ENCODE data around the gene PML.
A peak's percentile ranks its signal among the peaks of the same experiment; 100 is the strongest.
"Not testable (repeated sequence)": the region's sequence is repeated elsewhere in the genome, so short reads cannot be mapped to it uniquely, and the experiment has no call there.

PML gene

DNA sequence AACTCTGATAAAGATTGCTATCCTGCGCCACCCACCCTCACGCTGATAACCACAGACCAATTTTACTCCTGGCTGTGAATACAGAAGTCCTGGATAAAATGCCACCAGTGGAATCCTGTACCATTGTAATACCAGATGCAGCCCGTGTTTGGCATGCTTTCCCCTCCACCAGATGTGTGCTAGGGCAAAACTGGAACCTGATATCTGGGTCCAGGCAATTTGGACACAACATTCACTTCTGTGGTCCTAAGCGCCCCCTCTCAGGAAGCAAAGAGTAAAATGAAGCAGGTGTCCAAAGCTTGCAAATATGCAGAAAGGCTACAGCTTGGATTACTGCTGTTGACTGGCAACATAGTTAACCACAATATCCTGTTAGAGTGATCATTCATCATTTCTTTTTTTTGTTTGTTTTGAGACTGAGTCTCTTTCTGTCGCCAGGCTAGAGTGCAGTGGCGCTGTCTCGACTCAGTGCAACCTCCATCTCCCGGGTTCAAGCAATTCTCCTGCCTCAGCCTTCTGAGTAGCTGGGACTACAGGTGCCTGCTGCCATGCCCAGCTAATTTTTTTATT lies 35.4 kb upstream of the PML start:
- DNase-seq = no peak

DNA sequence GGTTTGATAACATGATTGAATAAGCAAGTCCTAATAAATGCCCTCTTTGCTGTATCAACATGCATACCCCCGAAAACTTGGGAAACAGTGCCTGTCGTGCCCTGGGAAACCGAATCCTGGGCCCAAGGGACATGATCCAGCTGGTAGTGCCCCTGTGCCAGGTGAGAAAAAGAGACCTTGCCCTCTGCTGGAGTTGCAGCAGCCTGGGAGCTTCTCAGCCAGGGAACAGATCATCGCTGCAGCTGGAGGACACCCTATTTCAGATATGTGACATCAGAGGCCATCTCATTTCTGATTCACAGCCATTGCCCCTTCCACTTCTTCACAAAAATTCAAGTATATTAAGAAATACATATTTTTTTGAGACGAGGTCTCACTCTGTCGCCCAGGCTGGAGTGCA lies 34.7 kb upstream of the PML start:
- no peak for DNase-seq

DNA sequence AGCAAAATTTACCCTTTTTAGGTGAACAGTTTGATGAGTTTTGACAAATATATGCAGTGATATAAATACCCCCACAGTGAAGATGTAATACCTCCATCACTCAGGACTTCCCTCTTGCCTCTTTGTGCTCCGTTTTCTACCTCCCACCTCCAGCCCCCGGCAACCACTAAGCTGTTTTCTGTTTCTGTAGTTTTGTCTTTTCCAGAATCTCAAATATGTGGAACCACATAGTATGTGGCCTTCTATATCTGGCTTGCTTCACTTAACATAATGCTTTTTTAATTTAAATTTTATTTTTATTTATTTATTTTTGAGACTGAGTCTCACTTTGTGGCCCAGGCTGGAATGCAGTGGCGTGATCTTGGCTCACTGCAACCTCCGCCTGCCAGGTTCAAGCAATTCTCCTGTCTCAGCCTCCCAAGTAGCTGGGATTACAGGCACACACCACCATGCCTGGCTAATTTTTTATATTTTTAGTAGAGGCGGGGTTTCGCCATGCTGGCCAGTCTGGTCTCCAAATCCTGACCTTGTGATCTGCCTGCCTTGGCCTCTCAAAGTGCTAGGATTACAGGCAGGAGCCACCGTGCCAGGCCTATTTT lies 33.9 kb upstream of the PML start:
- not testable (repeated sequence) for DNase-seq

GRCh38 chr15:73962433-73962832 lies 32.1 kb upstream of the PML start:
- DNase-seq = no peak

DNA sequence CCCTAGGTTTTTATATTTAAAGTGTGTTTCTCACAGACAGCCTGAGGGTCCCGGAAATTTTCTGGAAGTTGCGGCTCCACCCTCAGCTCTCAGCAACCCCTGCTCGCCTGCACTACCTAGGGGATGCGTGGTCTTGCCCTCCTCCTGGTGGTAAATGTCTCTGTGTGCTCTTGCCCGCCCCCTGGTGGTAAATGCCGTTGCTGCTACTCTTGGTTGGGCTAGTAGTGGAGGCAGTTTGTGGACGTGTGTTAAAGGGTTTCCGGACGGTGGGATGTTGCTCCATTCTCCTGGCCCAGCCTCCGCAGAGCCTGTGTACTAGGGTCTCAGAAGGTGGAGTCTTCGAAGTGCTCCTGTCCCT lies 29.8 kb upstream of the PML start:
- DNase-seq = peak; percentile 66

DNA sequence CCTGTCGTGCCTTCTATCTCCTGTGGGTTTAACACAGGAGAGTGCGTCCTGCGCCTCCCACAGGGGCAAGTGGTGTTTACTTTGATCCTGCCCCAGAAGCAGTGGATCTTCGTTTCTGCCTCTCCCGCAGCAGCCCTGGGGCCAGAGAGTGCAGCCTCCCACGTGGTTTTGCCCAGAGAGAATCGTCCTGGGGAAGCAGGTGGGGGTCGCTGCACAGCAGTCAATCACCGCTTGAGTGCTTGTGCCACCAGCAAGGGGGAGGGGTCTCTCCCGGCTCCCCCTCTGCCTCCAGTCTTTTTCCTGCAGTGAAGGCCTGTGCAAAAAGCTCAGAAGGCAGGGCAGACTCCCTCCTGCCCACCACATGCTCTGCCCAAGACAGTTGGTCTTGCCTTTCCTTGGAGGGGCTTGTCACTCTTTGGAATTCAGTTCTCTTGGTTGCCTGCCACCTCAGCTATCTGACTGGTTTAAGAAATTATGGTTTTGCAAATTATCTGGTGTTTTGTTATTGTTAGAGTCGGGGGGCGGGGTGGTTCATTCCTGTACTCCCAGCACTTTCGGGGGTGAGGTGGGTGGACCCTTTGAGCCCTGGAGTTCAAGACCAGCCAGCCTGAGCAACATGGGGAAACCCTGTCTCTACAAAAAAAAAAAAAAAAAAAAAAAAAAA lies 29.3 kb upstream of the PML start:
- no peak for DNase-seq

DNA sequence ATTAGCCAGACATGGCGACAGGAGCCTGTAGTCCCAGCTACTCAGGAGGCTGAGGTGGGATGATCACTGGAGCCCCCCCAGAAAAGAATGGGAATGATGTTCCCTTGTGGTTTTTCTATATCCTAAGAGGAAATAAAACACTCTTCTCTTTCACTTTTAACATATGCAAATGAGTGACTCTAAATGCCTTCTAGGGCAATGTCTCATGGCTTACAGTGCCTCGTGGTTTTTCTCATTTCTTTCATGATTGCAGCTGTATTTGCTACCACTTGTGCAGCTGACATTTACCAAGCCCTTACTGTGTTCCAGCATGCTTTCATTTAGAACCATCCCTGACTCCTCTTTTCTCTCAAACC lies 28.8 kb upstream of the PML start:
- DNase-seq = no peak

DNA sequence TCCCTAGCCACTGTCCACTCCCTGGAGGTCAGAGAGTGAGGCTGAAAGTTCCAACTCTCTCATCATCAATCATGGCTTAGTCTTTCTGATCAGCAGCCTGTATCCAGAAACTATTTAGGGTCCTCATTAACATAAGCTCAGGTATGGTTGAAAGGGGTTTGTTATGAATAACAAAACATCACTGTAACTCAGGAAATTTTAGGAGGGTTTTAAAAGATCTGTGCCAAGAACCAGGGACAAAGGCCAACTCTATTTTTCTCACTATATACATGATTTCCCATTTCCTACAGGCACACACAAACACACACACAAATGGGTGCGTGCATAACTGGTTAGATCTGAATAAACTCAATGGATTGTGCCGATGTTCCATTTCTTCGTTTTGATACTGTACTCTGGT lies 26.1 kb upstream of the PML start:
- DNase-seq = no peak

GRCh38 chr15:73969151-73969759 lies 25.3 kb upstream of the PML start:
- no peak for DNase-seq

DNA sequence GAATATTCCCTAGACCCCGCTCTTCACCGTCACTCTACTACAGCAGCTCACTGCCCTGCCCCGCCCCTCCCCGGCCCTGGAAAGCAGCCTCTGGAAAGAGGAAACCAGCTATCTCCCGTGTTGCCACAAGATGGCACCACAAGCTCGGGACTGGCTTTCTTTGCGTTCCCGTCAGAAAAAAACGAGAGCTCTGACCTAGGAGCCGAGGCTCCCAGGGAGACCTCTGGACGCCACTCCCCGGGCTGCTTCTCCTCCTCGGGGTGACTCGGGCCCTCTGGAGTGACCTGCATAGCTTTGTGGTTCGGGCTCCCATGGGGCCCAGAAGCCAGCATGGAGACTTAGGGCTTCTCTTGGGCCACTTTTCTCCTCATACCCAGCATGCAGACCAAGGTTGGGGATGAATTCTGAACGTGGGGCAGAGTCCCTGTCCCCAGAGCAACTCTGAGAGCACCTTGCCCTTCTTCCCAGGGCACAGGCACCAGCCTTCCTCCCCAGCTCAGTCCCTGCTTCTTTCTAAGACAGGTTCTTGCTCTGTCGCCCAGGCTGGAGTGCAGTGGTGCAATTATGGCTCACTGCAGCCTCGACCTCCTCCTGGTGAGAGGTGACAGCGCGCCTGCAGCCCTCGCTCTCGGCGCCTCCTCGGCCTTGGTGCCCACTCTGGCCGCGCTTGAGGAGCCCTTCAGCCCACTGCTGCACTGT lies 21.4 kb upstream of the PML start:
- DNase-seq = peak; percentile 60

- DNase-seq = not testable (repeated sequence)
Observed at GRCh38 chr15:73973683-73974200, 20.8 kb upstream of the PML start.

- DNase-seq = not testable (repeated sequence)
Observed at GRCh38 chr15:73975440-73976125, 18.9 kb upstream of the PML start.

GRCh38 chr15:73978896-73979295 lies 15.6 kb upstream of the PML start:
- DNase-seq = no peak

DNA sequence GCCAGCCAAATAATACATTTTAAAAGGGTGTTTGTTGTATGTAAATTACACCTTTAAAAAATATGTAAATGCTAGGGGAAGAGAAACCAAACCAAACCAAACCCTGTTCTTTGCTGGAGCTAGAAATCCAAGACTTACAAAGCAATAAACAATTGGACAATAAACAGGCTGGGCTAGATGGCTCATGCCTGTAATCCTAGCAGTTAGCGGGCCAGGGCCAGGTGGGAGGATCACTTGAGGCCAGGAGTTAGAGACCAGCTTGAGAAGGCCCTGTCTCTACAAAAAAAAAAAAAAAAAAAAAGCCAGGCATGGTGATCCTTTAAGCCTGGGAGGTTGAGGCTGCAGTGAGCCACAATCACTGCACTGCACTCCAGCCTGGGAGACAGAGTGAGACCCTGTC lies 14.9 kb upstream of the PML start:
- DNase-seq = no peak

DNA sequence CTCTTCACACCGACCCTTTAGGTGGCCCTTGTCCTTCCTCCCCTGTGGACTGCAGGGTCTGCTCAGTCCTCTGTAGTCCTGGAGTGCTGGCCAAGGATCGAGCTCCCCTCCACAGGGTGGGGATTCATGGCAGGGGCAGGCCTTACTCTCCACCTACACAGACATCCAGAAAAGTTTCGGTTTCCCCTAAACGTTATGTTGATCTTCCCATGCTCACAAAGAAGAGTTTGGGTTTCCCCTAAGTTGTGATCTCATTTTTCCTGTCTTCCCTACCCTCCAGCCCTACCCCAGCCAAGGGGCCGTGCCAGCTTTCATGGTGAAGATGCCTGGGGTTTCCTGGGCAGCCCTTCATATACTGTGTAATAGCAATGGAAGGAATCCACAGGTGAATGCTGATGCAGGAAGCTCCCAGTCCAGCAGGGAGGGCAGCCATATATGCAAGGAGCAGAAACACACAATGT lies 12.7 kb upstream of the PML start:
- no peak for DNase-seq

- DNase-seq = no peak
Observed at GRCh38 chr15:73982222-73982962, 12.1 kb upstream of the PML start.

DNA sequence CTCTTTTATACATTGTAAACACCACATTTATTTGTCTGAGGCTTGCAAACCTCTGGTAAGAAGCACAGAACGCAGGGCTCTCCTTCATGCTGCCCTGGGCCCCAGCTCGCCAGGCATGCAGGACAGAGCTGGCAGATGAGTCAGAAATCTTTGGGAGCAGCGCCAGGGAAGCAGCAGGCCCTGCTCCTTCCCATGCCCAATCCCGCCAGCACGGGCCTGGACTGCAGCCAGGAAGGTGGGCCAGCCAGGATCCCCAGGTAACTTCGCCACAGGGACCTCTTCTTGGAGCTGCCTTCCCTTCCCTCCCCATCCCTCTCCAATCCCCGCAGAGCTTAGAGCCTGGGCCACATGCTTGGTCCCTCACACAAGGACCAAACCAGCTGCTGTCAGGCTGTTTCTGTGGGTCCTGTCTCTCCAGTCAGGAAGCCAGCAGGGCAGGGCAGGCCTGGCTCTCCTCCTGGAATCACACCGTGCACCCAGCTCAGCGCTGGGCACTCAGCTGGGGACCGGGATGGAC lies 11.2 kb upstream of the PML start:
- DNase-seq = no peak

DNA sequence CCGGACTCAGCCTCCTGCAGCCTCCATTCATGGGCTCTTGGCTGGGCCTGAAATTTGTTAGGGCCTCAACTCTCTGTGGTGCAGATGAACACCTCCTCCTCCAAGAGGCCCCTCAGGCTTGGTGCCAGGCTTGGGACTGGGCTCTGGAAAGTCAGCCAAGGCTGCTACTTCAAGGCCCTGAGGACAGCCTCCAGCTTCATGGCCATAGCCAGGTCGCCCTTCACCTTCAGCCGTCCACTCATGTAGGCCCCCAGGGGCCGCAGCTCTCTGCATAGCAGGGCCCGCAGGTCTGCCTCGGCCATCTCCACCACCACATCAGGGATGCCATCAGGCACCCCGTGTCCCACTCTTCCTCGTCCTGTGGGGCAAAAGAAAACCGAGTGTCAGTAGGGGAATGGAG lies 10.7 kb upstream of the PML start:
- DNase-seq = no peak

DNA sequence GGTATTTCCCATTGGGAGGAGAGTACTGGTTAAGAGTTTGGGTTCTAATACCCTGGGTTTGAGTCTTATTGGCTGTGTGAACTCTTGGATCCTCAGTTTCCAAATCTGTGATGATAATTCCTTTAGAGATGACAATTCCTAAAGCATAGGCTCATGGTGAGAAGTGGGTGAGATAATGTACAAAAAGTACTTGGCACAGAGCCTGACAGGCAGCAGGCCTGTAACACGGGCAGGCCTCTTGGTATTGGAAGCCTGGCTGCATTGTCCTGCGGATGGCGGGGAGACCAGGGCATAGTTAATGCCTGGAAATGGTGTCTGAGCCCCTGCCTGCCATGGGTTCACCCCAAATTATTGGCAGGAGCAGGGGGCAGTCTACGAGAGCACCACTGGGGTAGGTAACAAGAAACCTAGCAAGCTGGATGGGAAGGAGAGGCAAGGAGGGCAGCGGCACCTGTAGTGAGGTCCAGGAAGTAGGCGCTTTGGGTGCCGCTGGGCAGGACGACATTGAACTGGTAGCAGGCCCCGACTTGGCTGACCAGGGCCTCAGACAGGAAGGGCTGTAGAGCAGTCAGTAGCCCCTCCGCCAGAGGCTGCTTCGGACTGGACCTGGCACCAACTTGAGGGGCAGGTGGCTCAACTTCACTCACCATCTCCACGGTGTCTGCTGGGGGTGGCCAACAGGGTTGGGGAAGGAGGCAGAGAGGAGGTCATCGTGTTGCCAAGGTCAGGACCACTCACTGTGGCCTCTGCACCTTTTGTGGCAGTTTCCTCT lies 10.1 kb upstream of the PML start:
- no peak for DNase-seq

GRCh38 chr15:73985101-73985873 lies 9.2 kb upstream of the PML start:
- no peak for DNase-seq
